Upper lobe of right lung (tissue), 1 donor: ENCODE data around the gene CEP72. TPM values are rescaled to one million over a fixed set of nuclear protein-coding genes. Genes with fewer than 3 reads are reported as not detected.

Experiments used
- ATAC-seq: fragments of 200-7000 bp; cut with Tn5 transposase; one replicate; pipeline ENCODE4 v1.9.1; 2020; ENCODE audit warnings: mild to moderate bottlenecking, moderate library complexity
- DNase-seq: peaks from one replicate; pipeline ENCODE4 v3.0.0-alpha.2; 2020
- H3K27ac ChIP-seq: fragments of 200-600 bp; one replicate; pipeline ENCODE4 v1.8.0; 2022
- H3K27me3 ChIP-seq: fragments of 200-600 bp; one replicate; pipeline ENCODE4 v1.8.0; 2022; ENCODE audit warnings: mild to moderate bottlenecking
- H3K36me3 ChIP-seq: fragments of 200-600 bp; one replicate; pipeline ENCODE4 v1.8.0; 2022
- H3K4me1 ChIP-seq: fragments of 200-600 bp; one replicate; pipeline ENCODE4 v1.8.0; 2022
- H3K4me3 ChIP-seq: fragments of 200-600 bp; one replicate; pipeline ENCODE4 v1.8.0; 2022; ENCODE audit warnings: mild to moderate bottlenecking
- H3K9me3 ChIP-seq: fragments of 200-600 bp; one replicate; pipeline ENCODE4 v1.8.0; 2022
- CTCF ChIP-seq: fragments of 200-600 bp; IDR thresholded peaks from one replicate; pipeline ENCODE4 v1.8.0; 2022; ENCODE audit warnings: antibody characterized with exemption
- intact Hi-C: fragments of 100-400 bp; cut with DNase I; formaldehyde crosslinking; loops from one replicate; pipeline ENCODE4 v1.11.0; 2022
- total RNA-seq: library from RNA; stranded (reverse); fragmentation: NEBNext Ultra II Directional; extraction: Animal tissue kit (Norgen Biotek cat#: 25700); gene quantifications from one replicate; pipeline ENCODE4 v1.2.1, GENCODE V29; 2021
- donor health status: DM: no; HTN: yes; CAD: no; lungs with severe emphysema.

Gene CEP72
- total RNA-seq, 1 donor from 2014 or later: 13.2 TPM

- intact Hi-C loops: no loop called here
- no peaks in the 10 kb centered on the region for H3K27me3 ChIP-seq
- H3K9me3 ChIP-seq: no peaks in the 10 kb centered on the region
- H3K27ac ChIP-seq: no peak overlapping the region
- H3K4me1 ChIP-seq: no peaks in the 10 kb centered on the region
- ATAC-seq (no peak), DNase-seq (no peak)
- H3K36me3 ChIP-seq: peaks cover 28% of the 10 kb centered on the region
- no peak for TF ChIP-seq CTCF
- H3K4me3 ChIP-seq: no peak overlapping the region
These were observed 48.4 kb downstream of the CEP72 start for GRCh38 chr5:660491-661030.

- intact Hi-C loops: no loop called here
- DNase-seq: no peak
- Histone ChIP-seq H3K4me3 (no peak overlapping the region), H3K27me3 (no peaks in the 10 kb centered on the region), H3K4me1 (no peaks in the 10 kb centered on the region), H3K27ac (no peak overlapping the region), H3K9me3 (no peaks in the 10 kb centered on the region), H3K36me3 (peaks cover 28% of the 10 kb centered on the region)
- TF ChIP-seq CTCF: no peak
- ATAC-seq: no peak
These were observed 50.0 kb downstream of the CEP72 start for GRCh38 chr5:661891-662750.

GRCh38 chr5:662751-663435 lies 50.8 kb downstream of the CEP72 start:
- peaks cover 23% of the 10 kb centered on the region for H3K36me3 ChIP-seq
- TF ChIP-seq CTCF: no peak
- no peak overlapping the region for H3K4me3 ChIP-seq
- no peak for ATAC-seq
- no peaks in the 10 kb centered on the region for H3K4me1 ChIP-seq
- no peak for DNase-seq
- intact Hi-C loops: no loop called here
- H3K9me3 ChIP-seq: no peaks in the 10 kb centered on the region
- no peaks in the 10 kb centered on the region for H3K27me3 ChIP-seq
- no peak overlapping the region for H3K27ac ChIP-seq

- TF ChIP-seq CTCF: no peak
- peak; percentile 9 for ATAC-seq
- DNase-seq: no peak
- Histone ChIP-seq H3K27me3 (no peaks in the 10 kb centered on the region), H3K36me3 (peaks cover 19% of the 10 kb centered on the region), H3K4me1 (no peaks in the 10 kb centered on the region), H3K27ac (no peak overlapping the region), H3K4me3 (no peak overlapping the region), H3K9me3 (no peaks in the 10 kb centered on the region)
- intact Hi-C loops: no loop called here
These were observed 51.5 kb downstream of the CEP72 start for GRCh38 chr5:663436-664342.

- Histone ChIP-seq H3K9me3 (no peaks in the 10 kb centered on the region), H3K27ac (no peak overlapping the region), H3K4me3 (no peak overlapping the region), H3K36me3 (peaks cover 19% of the 10 kb centered on the region), H3K4me1 (no peaks in the 10 kb centered on the region), H3K27me3 (no peaks in the 10 kb centered on the region)
- no peak for DNase-seq
- intact Hi-C loops: no loop called here
- TF ChIP-seq CTCF: no peak
- ATAC-seq: no peak
These were observed 52.3 kb downstream of the CEP72 start for GRCh38 chr5:664343-664993.
